Activated CD4-positive, alpha-beta T cell treated with anti-CD3 and anti-CD28 coated beads for 48 hours (primary cell): ENCODE data around the gene ADRA2A.
A peak's percentile ranks its signal among the peaks of the same experiment; 100 is the strongest.

Experiments used
- DNase-seq: peaks from one replicate; pipeline ENCODE4 v3.0.0-alpha.2; 2020

Gene ADRA2A

GRCh38 chr10:111076682-111077478 lies at the start of gene ADRA2A:
ADRA2A (plus strand) TSS chr10:111077029; CDS start chr10:111077997, 968 bp downstream.
- DNase-seq, result peak; percentile 35

DNA sequence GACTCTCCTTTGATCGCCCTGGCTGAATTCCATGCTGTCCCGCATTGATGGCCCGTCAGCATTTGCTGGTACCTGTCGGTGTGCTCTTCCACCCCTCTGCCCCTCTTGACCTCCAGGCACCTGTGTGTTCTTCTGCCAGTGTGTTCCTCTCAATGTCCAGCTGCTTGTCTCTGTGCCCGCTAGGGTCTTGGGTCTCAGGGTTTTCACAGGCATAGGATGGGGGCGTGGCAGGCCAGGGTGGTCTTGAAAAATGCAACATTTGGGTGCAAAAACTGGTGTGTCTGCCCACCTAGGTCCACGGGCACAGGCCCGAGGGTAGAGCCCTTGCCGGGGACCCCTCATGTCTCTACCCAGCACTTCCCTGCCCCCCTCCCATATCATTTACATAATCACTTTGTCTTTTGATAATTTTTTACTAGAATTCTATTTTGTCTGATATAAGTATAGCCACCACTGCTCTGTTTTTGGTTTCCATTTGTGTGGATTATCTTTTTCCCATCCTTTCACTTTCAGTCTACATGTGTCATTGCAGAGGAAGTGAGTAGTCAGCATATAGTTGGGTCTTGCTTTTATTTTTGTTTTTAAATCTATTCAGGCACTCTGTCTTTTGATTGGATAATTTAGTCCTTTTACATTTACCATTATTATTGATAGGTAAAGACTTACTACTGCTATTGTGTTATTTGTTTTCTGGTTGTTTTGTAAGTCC lies 46.6 kb upstream of the ADRA2A start:
- DNase-seq, result no peak

- DNase-seq, result no peak
Observed at GRCh38 chr10:111034598-111035310, 42.1 kb upstream of the ADRA2A start.

GRCh38 chr10:111035542-111035941 lies 41.3 kb upstream of the ADRA2A start:
- DNase-seq, result no peak

DNA sequence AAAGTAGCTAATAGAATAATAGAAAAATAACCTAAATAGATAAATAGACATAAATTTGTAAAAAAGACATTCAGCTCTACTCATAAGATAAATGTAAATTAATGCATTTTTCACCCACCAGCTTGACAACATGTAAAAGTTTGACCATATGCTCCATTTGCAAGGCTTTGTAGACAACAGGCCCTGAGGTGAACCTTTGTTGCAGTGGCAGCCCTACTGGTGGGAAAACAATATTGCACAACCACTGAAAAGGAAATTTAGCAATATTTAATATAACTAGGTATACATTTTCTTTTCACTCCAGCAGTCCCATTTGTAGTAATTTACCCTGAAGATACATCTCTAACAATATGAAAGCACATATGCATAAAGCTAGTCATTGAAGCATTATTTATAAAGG lies 39.0 kb upstream of the ADRA2A start:
- no peak for DNase-seq

DNA sequence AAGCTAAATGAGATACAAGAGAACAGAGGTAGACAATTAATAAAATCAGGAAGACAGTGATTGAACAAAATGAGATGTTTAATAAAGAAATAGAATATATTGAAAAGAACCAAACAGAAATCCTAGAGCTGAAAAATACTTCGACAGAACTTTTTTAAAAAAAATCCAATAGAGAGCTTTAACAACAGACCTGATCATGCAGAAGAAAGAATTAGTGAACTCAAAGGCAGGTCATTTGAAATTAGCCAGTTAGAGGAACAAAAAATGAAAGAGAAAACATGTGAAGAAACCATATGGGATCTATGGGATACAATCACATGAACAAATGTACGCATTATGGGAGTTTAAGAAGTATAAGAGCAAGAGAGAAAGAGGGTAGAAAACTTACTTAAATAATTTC lies 37.3 kb upstream of the ADRA2A start:
- no peak for DNase-seq

DNA sequence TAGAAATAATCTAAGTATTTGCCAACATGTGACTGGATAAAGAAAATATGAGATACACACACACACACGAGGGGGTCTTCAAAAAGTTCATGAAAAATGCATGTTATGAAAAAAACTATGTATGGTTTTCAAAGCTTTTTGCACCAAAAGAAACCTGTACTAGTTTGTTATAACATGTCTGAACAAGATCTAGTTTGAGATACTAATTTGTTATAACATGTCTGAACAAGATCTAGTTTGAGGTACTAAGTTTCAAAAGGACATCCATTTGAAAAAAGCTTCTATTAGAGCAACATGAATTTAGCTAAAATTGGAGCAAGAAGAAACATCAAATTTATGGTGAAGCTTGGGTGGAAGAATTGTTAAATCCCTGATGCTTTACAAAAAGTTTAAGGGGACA lies 19.8 kb upstream of the ADRA2A start:
- no peak for DNase-seq

DNA sequence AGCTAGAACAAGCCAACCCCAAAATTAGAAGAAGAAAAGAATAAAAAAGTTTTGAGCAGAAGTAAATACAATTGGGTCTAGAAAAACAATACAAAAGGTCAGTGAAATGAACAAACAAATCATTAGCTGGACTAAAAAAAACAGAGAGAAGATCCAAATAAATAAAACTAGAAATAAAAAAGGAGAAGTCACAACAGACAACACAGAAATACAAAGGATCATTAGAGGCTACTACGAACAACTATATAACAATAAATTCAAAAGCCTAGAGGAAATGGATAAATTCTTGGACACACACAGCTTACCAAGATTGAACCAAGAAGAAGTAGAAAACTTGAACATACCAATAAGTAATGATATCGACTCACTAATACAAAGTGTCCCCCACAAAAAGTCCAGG lies 13.4 kb upstream of the ADRA2A start:
- no peak for DNase-seq

DNA sequence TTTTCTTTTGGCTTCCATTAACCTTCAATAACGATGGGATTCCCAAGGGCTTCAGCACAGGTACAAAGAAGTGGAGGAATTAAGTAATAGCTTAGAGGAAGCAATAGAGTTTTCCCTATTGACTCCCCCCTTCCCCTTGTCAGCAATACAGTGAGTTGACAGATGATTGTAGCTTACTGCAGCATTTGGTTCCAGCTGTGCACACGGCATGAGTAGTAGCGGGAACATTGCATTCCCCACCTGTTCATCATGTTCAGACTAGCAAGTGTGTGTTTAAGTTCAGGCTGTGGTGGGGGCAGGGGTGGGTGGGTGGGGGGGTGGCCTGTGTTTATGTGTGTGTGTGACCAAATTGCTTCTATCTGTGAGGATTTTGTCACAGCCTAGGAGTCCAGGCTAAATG lies 4.6 kb upstream of the ADRA2A start:
- no peak for DNase-seq

DNA sequence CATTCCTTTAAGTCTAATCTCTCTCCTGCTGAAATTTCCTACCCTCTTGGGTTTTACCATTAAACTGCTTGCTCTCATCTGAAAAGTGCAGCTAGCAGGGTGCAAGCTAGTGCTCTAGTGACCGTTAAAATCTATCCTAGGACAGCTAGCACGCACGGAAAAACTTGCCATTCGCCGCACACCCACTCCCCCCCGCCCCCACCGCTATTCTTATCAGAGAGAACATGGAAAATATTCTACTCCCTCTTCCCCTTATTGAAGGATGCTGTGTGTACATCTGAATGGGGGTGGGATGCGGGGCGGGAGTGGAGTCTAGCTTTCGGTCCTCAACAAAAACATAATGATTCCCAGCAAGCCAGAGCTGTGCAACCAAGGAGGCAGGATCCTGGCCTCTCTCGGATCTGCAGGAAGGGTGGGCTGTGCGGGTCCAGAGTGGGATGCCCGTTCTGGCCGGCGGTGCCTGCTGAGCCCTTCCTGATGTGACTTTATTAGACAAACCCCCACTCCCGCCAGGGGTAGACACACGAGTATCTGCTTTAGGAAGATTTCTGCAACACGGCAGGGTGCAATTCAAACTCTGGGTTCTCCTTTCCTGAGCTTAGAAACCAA lies 1.1 kb upstream of the ADRA2A start:
- no peak for DNase-seq

- DNase-seq, result peak; percentile 72
Observed at GRCh38 chr10:111076191-111076681, 593 bp upstream of the ADRA2A start.

GRCh38 chr10:111077479-111077784 lies 603 bp downstream of the ADRA2A start:
- no peak for DNase-seq

GRCh38 chr10:111077785-111078504 lies 1.1 kb downstream of the ADRA2A start:
- DNase-seq, result peak; percentile 19

GRCh38 chr10:111078505-111079185 lies 1.8 kb downstream of the ADRA2A start:
- DNase-seq, result no peak

- no peak for DNase-seq
Observed at GRCh38 chr10:111079241-111079760, 2.5 kb downstream of the ADRA2A start.

GRCh38 chr10:111079781-111080180 lies 3.0 kb downstream of the ADRA2A start:
- no peak for DNase-seq

- no peak for DNase-seq
Observed at GRCh38 chr10:111080224-111080623, 3.4 kb downstream of the ADRA2A start.

DNA sequence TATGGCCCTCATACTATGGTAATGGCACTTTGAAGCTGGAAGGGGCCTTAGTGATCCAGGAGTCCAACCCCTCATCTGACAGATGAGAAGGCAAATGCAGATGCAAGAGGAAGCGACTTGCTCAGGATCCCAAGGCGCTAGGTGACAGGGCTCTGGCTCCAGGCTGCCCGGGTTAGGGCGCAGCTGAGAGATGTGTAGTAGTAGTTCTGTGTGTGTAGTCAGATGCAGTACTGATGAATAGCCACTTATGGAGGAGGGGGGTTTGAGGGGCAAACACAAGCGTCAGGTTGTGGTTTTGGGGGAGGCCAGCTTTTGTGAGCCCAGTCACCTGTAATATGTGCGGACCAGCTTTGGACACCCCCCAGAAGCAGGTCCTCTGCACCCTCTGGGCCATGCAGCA lies 4.8 kb downstream of the ADRA2A start:
- DNase-seq, result no peak

- DNase-seq, result no peak
Observed at GRCh38 chr10:111082102-111082975, 5.5 kb downstream of the ADRA2A start.

- no peak for DNase-seq
Observed at GRCh38 chr10:111083222-111084095, 6.6 kb downstream of the ADRA2A start.
